Activated B cell treated with CpG ODN at 0.5 μM for 24 hours (primary cell): ENCODE measurements around the gene KRTAP9-9. TPM values are rescaled to one million over a fixed set of nuclear protein-coding genes. Genes with fewer than 3 reads are reported as not detected.

Source experiments
- ATAC-seq: fragments of 200-7000 bp; cut with Tn5 transposase; one replicate; pipeline ENCODE4 v1.10.0; 2021; ENCODE audit warnings: low read depth, mild to moderate bottlenecking, moderate library complexity
- CTCF ChIA-PET: fragments of 350-600 bp; sonication (Branson Sonifier 250); formaldehyde crosslinking; loops from one replicate; lab custom pipeline; 2021; ENCODE audit warnings: antibody characterized with exemption; lab: Charles Lee
- POLR2A ChIA-PET: fragments of 350-600 bp; sonication (Branson Sonifier 250); formaldehyde crosslinking; loops from one replicate; lab custom pipeline; 2021; ENCODE audit warnings: antibody characterized with exemption; lab: Charles Lee
- DNase-seq: peaks from one replicate; pipeline ENCODE4 v3.0.0; 2022
- H3K27ac Mint-ChIP-seq: one replicate; pipeline ENCODE4 v1.8.0; 2020; ENCODE audit warnings: mixed read lengths
- H3K27me3 Mint-ChIP-seq: one replicate; pipeline ENCODE4 v1.8.0; 2021; ENCODE audit warnings: mixed read lengths
- H3K36me3 Mint-ChIP-seq: one replicate; pipeline ENCODE4 v1.8.0; 2021; ENCODE audit warnings: low read depth, mixed read lengths
- H3K4me1 Mint-ChIP-seq: one replicate; pipeline ENCODE4 v1.8.0; 2021; ENCODE audit warnings: mixed read lengths
- H3K4me3 Mint-ChIP-seq: one replicate; pipeline ENCODE4 v1.8.0; 2020; ENCODE audit warnings: mild to moderate bottlenecking, mixed read lengths
- H3K9me3 Mint-ChIP-seq: one replicate; pipeline ENCODE4 v1.8.0; 2020; ENCODE audit warnings: mixed read lengths
- intact Hi-C: fragments of 100-400 bp; cut with micrococcal nuclease; formaldehyde crosslinking; loops from one replicate; pipeline ENCODE4 v1.15.1; 2024
- total RNA-seq: library from RNA; stranded (reverse); gene quantifications from 2 replicates; pipeline ENCODE4 v1.2.3, GENCODE V29; 2022
- TF ChIP-seq, protein P1 (sequence below): fragments of 200-600 bp; IDR thresholded peaks from one replicate; pipeline ENCODE4 v1.8.0; 2022; ENCODE audit warnings: antibody characterized with exemption, mild to moderate bottlenecking

Gene KRTAP9-9
- total RNA-seq, 1 donor from 2014 or later, result not detected

GRCh38 chr17:41302981-41303380 lies 47.8 kb downstream of the KRTAP9-9 start:
- peaks cover 23% of the 10 kb centered on the region for H3K4me1 Mint-ChIP-seq
- TF ChIP-seq, protein P1, sequence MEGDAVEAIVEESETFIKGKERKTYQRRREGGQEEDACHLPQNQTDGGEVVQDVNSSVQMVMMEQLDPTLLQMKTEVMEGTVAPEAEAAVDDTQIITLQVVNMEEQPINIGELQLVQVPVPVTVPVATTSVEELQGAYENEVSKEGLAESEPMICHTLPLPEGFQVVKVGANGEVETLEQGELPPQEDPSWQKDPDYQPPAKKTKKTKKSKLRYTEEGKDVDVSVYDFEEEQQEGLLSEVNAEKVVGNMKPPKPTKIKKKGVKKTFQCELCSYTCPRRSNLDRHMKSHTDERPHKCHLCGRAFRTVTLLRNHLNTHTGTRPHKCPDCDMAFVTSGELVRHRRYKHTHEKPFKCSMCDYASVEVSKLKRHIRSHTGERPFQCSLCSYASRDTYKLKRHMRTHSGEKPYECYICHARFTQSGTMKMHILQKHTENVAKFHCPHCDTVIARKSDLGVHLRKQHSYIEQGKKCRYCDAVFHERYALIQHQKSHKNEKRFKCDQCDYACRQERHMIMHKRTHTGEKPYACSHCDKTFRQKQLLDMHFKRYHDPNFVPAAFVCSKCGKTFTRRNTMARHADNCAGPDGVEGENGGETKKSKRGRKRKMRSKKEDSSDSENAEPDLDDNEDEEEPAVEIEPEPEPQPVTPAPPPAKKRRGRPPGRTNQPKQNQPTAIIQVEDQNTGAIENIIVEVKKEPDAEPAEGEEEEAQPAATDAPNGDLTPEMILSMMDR, result no peak
- ATAC-seq (no peak), DNase-seq (no peak)
- H3K27ac Mint-ChIP-seq, result no peak overlapping the region
- peaks cover 13% of the 10 kb centered on the region for H3K27me3 Mint-ChIP-seq
- H3K36me3 Mint-ChIP-seq, result no peaks in the 10 kb centered on the region
- ChIA-PET CTCF (no interaction called here), POLR2A (no interaction called here)
- intact Hi-C loops, result no loop called here
- no peak overlapping the region for H3K4me3 Mint-ChIP-seq
- H3K9me3 Mint-ChIP-seq, result peaks cover 5% of the 10 kb centered on the region

DNA sequence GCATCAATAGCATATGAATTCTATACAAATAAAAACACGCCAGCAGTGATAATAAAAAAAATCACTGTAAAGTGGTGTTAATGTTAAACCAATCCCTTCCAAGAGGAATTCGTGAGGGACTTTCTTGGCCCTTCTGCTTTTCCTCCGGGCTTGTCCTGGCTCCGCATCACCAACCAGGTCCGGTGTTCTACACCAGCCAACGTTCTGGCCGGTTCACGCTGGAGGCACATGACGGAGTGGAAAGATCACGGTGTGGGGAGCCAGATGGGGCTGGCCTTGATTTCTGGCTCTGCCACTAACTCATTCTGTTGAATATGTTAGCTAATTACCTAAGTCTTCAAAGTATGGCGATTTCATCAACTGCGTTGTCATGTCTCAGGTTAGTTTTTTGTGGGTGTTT lies 48.9 kb downstream of the KRTAP9-9 start:
- Mint-ChIP-seq H3K4me3 (no peak overlapping the region), H3K9me3 (peaks cover 5% of the 10 kb centered on the region), H3K27me3 (peaks cover 5% of the 10 kb centered on the region), H3K4me1 (peaks cover 34% of the 10 kb centered on the region), H3K36me3 (no peaks in the 10 kb centered on the region), H3K27ac (no peak overlapping the region)
- POLR2A ChIA-PET, result no interaction called here
- intact Hi-C loops, result no loop called here
- TF ChIP-seq, protein P1, result no peak
- ATAC-seq (no peak), DNase-seq (no peak)
- CTCF ChIA-PET, result no interaction called here

Other genes starting within 250 kb of the KRTAP9-9 start
- not detected in 2 replicates for gene KRTAP3-1, start 246.3 kb upstream of the KRTAP9-9 start, total RNA-seq
- gene KRTAP1-5, start 228.2 kb upstream of the KRTAP9-9 start, total RNA-seq, result not detected in 2 replicates
- gene KRTAP1-4, start 225.2 kb upstream of the KRTAP9-9 start, total RNA-seq, result not detected in 2 replicates
- not detected in 2 replicates for gene KRTAP1-3, start 220.5 kb upstream of the KRTAP9-9 start, total RNA-seq
- gene KRTAP1-1, start 213.9 kb upstream of the KRTAP9-9 start, total RNA-seq, result not detected in 2 replicates
- not detected in 2 replicates for gene KRTAP2-1, start 208.1 kb upstream of the KRTAP9-9 start, total RNA-seq
- not detected in 2 replicates for gene KRTAP2-2, start 200.2 kb upstream of the KRTAP9-9 start, total RNA-seq
- not detected in 2 replicates for gene KRTAP2-3, start 195.3 kb upstream of the KRTAP9-9 start, total RNA-seq
- gene KRTAP2-4, start 189.5 kb upstream of the KRTAP9-9 start, total RNA-seq, result not detected in 2 replicates
- not detected in 2 replicates for gene KRTAP4-7, start 171.2 kb upstream of the KRTAP9-9 start, total RNA-seq
- gene KRTAP4-8, start 157.2 kb upstream of the KRTAP9-9 start, total RNA-seq, result not detected in 2 replicates
- not detected in 2 replicates for gene KRTAP4-16, start 153.2 kb upstream of the KRTAP9-9 start, total RNA-seq
- not detected in 2 replicates for gene KRTAP4-9, start 150.0 kb upstream of the KRTAP9-9 start, total RNA-seq
- gene KRTAP4-11, start 137.0 kb upstream of the KRTAP9-9 start, total RNA-seq, result not detected in 2 replicates
- not detected in 2 replicates for gene KRTAP4-12, start 131.2 kb upstream of the KRTAP9-9 start, total RNA-seq
- gene KRTAP4-6, start 114.8 kb upstream of the KRTAP9-9 start, total RNA-seq, result not detected in 2 replicates
- gene KRTAP4-5, start 105.6 kb upstream of the KRTAP9-9 start, total RNA-seq, result not detected in 2 replicates
- gene KRTAP4-4, start 94.6 kb upstream of the KRTAP9-9 start, total RNA-seq, result not detected in 2 replicates
- gene KRTAP4-3, start 87.2 kb upstream of the KRTAP9-9 start, total RNA-seq, result not detected in 2 replicates
- not detected in 2 replicates for gene KRTAP4-2, start 77.2 kb upstream of the KRTAP9-9 start, total RNA-seq
- gene KRTAP4-1, start 70.5 kb upstream of the KRTAP9-9 start, total RNA-seq, result not detected in 2 replicates
- gene KRTAP9-1, start 65.5 kb upstream of the KRTAP9-9 start, total RNA-seq, result not detected in 2 replicates
- not detected in 2 replicates for gene KRTAP9-2, start 28.7 kb upstream of the KRTAP9-9 start, total RNA-seq
- gene KRTAP9-3, start 22.9 kb upstream of the KRTAP9-9 start, total RNA-seq, result not detected in 2 replicates
- not detected in 2 replicates for gene KRTAP9-8, start 17.4 kb upstream of the KRTAP9-9 start, total RNA-seq
- gene KRTAP9-4, start 5.7 kb upstream of the KRTAP9-9 start, total RNA-seq, result not detected in 2 replicates
- not detected in 2 replicates for gene KRTAP9-6, start 10.0 kb downstream of the KRTAP9-9 start, total RNA-seq
- gene KRTAP9-7, start 20.3 kb downstream of the KRTAP9-9 start, total RNA-seq, result not detected in 2 replicates
- gene KRTAP29-1, start 47.5 kb downstream of the KRTAP9-9 start, total RNA-seq, result not detected in 2 replicates
- not detected in 2 replicates for gene KRTAP16-1, start 53.9 kb downstream of the KRTAP9-9 start, total RNA-seq
- gene KRTAP17-1, start 60.3 kb downstream of the KRTAP9-9 start, total RNA-seq, result not detected in 2 replicates
- not detected in 2 replicates for gene KRT33A, start 95.4 kb downstream of the KRTAP9-9 start, total RNA-seq
- gene KRT33B, start 114.4 kb downstream of the KRTAP9-9 start, total RNA-seq, result not detected in 2 replicates
- gene KRT34, start 126.9 kb downstream of the KRTAP9-9 start, total RNA-seq, result not detected in 2 replicates
- not detected in 2 replicates for gene KRT31, start 142.2 kb downstream of the KRTAP9-9 start, total RNA-seq
- gene KRT37, start 169.2 kb downstream of the KRTAP9-9 start, total RNA-seq, result not detected in 2 replicates
- gene KRT38, start 185.6 kb downstream of the KRTAP9-9 start, total RNA-seq, result not detected in 2 replicates
- not detected in 2 replicates for gene KRT32, start 212.0 kb downstream of the KRTAP9-9 start, total RNA-seq
- not detected in 2 replicates for gene KRT35, start 225.8 kb downstream of the KRTAP9-9 start, total RNA-seq
- not detected in 2 replicates for gene KRT36, start 234.5 kb downstream of the KRTAP9-9 start, total RNA-seq